Right lobe of liver (tissue), 6 donors: ENCODE results near the gene SPG11. TPM values are rescaled to one million over a fixed set of nuclear protein-coding genes. Genes with fewer than 3 reads are reported as not detected.
"Not testable (repeated sequence)": the region's sequence is repeated elsewhere in the genome, so short reads cannot be mapped to it uniquely, and the experiment has no call there.

ENCODE experiments used
- ATAC-seq, 4 donors: fragments of 200-7000 bp; cut with Tn5 transposase; one replicate each; pipeline ENCODE4 v1.9.1; 2020; ENCODE audit warnings: mild to moderate bottlenecking in 4 of 4, moderate library complexity in 4 of 4
- DNase-seq, 3 donors: peaks; one replicate each; pipeline ENCODE4 v3.0.0-alpha.2; 2020
- H3K27ac ChIP-seq, 3 donors: fragments of 200-600 bp; one replicate each; pipeline ENCODE4 v1.8.0; 2022
- H3K27me3 ChIP-seq, 2 donors: fragments of 200-600 bp; one replicate each; pipeline ENCODE4 v1.8.0; 2022
- H3K36me3 ChIP-seq, 4 donors: fragments of 200-600 bp; sonication (generic) in 1 of 4; one replicate each; pipeline versions ENCODE4 v1.5.1 to v1.8.0; 2017 to 2022; ENCODE audit warnings: control low read depth in 1 of 4
- H3K4me1 ChIP-seq, 4 donors: fragments of 200-600 bp; sonication (generic) in 1 of 4; one replicate each; pipeline versions ENCODE4 v1.5.1 to v1.8.0; 2017 to 2022; ENCODE audit warnings: control low read depth in 1 of 4
- H3K4me3 ChIP-seq, 3 donors: fragments of 200-600 bp; one replicate each; pipeline ENCODE4 v1.8.0; 2022
- H3K9me3 ChIP-seq, 4 donors: fragments of 200-600 bp; sonication (generic) in 1 of 4; one replicate each; pipeline versions ENCODE4 v1.5.1 to v1.8.0; 2017 to 2022; ENCODE audit warnings: control low read depth in 1 of 4
- POLR2A ChIP-seq: fragments of 450-650 bp; IDR thresholded peaks from one replicate; pipeline ENCODE4 v1.6.1; 2017; ENCODE audit warnings: antibody characterized with exemption, mild to moderate bottlenecking
- WGBS: methylation state at CpG from one replicate; pipeline ENCODE4 v1.1.6; 2018; ENCODE audit warnings: low coverage, low lambda C conversion rate; ENCODE audit not compliant: insufficient coverage; ENCODE audit errors: missing lambda C conversion rate; 5-methylcytosine and 5-hydroxymethylcytosine counted together
- intact Hi-C, 2 donors: fragments of 100-400 bp; cut with DNase I; formaldehyde crosslinking; loops; one replicate each; pipeline versions ENCODE4 v1.11.2 to v1.14.1; 2022
- total RNA-seq, 6 experiments: library from RNA; depleted of rRNA in 2 of 6; stranded (reverse); fragments of >200 nt in 2 of 6; fragmentation: NEBNext Ultra II Directional in 3 of 6; extraction: Animal tissue kit (Norgen Biotek cat#: 25700) in 3 of 6; gene quantifications; one replicate each; pipeline versions ENCODE4 v1.1.0 to v1.2.4, GENCODE V29; 2016 to 2023
- TF ChIP-seq, protein P1 (sequence below), 4 donors: fragments of 200-600 bp in 3 of 4; fragments of 450-650 bp in 1 of 4; IDR thresholded peaks; one replicate each; pipeline versions ENCODE4 v1.5.1 to v1.8.0; 2016 to 2022; ENCODE audit warnings: antibody characterized with exemption in 4 of 4, mild to moderate bottlenecking in 2 of 4
- donor health status: DM: no; HTN: yes; CAD: no.
- donor health status: DM: no; HTN: no; CAD: no.
- donor health status: DM: no; HTN: no; CAD: no.
- donor health status: DM: no; HTN: yes; CAD: no.
- donor health status: DM: no; HTN: yes; CAD: no.

Gene SPG11
- total RNA-seq, 6 experiments from 2014 or later: 35.4 to 55.6 (median 40.8) TPM

- intact Hi-C loops: no loop called here
- no peaks in the 10 kb centered on the region for H3K27me3 ChIP-seq
- WGBS: 71% methylated on average over 1 of the region's 1 CpG
Measured at GRCh38 chr15:44636976-44637375, 26.5 kb downstream of the SPG11 start.

GRCh38 chr15:44633603-44634002 lies 29.9 kb downstream of the SPG11 start:
- ATAC-seq (peak in 2 of 4 donors; percentile 32 to 57), DNase-seq (no peak)
- 86% methylated on average over 2 of the region's 5 CpGs for WGBS
- intact Hi-C loops: no loop called here
- H3K27ac ChIP-seq: no peak overlapping the region
- no peak for TF ChIP-seq POLR2A
- TF ChIP-seq, protein P1, sequence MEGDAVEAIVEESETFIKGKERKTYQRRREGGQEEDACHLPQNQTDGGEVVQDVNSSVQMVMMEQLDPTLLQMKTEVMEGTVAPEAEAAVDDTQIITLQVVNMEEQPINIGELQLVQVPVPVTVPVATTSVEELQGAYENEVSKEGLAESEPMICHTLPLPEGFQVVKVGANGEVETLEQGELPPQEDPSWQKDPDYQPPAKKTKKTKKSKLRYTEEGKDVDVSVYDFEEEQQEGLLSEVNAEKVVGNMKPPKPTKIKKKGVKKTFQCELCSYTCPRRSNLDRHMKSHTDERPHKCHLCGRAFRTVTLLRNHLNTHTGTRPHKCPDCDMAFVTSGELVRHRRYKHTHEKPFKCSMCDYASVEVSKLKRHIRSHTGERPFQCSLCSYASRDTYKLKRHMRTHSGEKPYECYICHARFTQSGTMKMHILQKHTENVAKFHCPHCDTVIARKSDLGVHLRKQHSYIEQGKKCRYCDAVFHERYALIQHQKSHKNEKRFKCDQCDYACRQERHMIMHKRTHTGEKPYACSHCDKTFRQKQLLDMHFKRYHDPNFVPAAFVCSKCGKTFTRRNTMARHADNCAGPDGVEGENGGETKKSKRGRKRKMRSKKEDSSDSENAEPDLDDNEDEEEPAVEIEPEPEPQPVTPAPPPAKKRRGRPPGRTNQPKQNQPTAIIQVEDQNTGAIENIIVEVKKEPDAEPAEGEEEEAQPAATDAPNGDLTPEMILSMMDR (IDR thresholded peaks at IDR 0.05): no peak
- no peaks in the 10 kb centered on the region for H3K27me3 ChIP-seq
- H3K36me3 ChIP-seq: peaks cover 0 to 70% (median 25%) of the 10 kb centered on the region in 4 donors
- no peaks in the 10 kb centered on the region for H3K9me3 ChIP-seq
- no peaks in the 10 kb centered on the region for H3K4me1 ChIP-seq
- no peak overlapping the region for H3K4me3 ChIP-seq

More at GRCh38 chr15:44636976-44637375, 26.5 kb downstream of the SPG11 start:
- DNase-seq: no peak
- H3K4me1 ChIP-seq: no peaks in the 10 kb centered on the region
- TF ChIP-seq, protein P1 (IDR thresholded peaks at IDR 0.05): no peak
- no peak for TF ChIP-seq POLR2A
- ATAC-seq: no peak
- H3K4me3 ChIP-seq: no peak overlapping the region
- H3K36me3 ChIP-seq: peaks cover 0 to 37% (median 16%) of the 10 kb centered on the region in 4 donors
- H3K27ac ChIP-seq: no peak overlapping the region
- H3K9me3 ChIP-seq: no peaks in the 10 kb centered on the region

- H3K27ac ChIP-seq, H3K27me3 ChIP-seq, ATAC-seq, intact Hi-C loops, H3K9me3 ChIP-seq, H3K4me1 ChIP-seq, DNase-seq, H3K4me3 ChIP-seq: not testable (repeated sequence)
- H3K36me3 ChIP-seq: peaks cover 0 to 93% (median 27%) of the 10 kb centered on the region in 4 donors
- WGBS: 80% methylated on average over 2 of the region's 2 CpGs
Measured at GRCh38 chr15:44625286-44625685, 38.2 kb downstream of the SPG11 start.

- intact Hi-C loops: no loop called here
- TF ChIP-seq, protein P1 (IDR thresholded peaks at IDR 0.05): no peak
- no peak for TF ChIP-seq POLR2A
- no peaks in the 10 kb centered on the region for H3K4me1 ChIP-seq
- ATAC-seq: no peak
- no peaks in the 10 kb centered on the region for H3K27me3 ChIP-seq
- H3K36me3 ChIP-seq: peaks cover 0 to 92% (median 18%) of the 10 kb centered on the region in 4 donors
- no peaks in the 10 kb centered on the region for H3K9me3 ChIP-seq
- H3K27ac ChIP-seq: no peak overlapping the region
- no peak for DNase-seq
- no peak overlapping the region for H3K4me3 ChIP-seq
Measured at GRCh38 chr15:44623178-44623577, 40.3 kb downstream of the SPG11 start.

DNA sequence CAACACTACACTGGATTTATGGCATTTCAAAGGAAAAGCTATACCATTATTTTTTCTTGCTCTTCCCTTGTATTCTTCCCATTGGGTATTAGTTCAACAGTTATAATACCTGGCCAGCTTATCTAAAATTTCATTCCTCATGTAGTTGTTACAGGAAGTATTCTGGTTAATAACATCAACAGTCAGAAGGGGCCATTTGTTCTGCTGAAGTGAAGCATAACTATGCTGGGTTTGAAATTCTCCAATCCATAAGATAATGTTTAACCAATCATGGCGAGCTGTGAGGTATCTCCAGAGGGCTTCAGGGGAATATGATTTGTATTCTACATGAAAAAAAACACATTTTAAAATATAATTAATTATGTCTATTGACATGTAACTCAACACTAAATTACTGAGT lies 43.4 kb downstream of the SPG11 start:
- WGBS: 88% methylated on average over 1 of the region's 1 CpG
- no peaks in the 10 kb centered on the region for H3K27me3 ChIP-seq
- no peaks in the 10 kb centered on the region for H3K9me3 ChIP-seq
- H3K4me3 ChIP-seq: no peak overlapping the region
- DNase-seq (no peak), ATAC-seq (no peak)
- TF ChIP-seq POLR2A: no peak
- TF ChIP-seq, protein P1 (IDR thresholded peaks at IDR 0.05): no peak
- peaks cover 0 to 76% (median 14%) of the 10 kb centered on the region in 4 donors for H3K36me3 ChIP-seq
- no peak overlapping the region for H3K27ac ChIP-seq
- no peaks in the 10 kb centered on the region for H3K4me1 ChIP-seq
- intact Hi-C loops: no loop called here
